ENCODE data around the gene KCNIP3.

The KCNIP3 gene

GRCh38 chr2:95291222-95291621, 5.9 kb upstream of the KCNIP3 start:
- DNase-seq (ENCODE audit: low read depth in 1 of 2, low spot score in 1 of 2) = no peak
- H3K4me3 ChIP-seq (replicated peaks; ENCODE audit: insufficient read depth, low read length) = no peak overlapping the region
- no peak overlapping the region for H3K27ac ChIP-seq (replicated peaks)
- H3K27me3 ChIP-seq (ENCODE audit: insufficient read depth, poor library complexity, severe bottlenecking) = no peaks in the 10 kb centered on the region
- TF ChIP-seq SPI1 (IDR thresholded peaks at IDR 0.05; ENCODE audit: borderline replicate concordance, low read depth) (no peak), POLR2AphosphoS5 (IDR thresholded peaks at IDR 0.05; ENCODE audit: low read depth) (no peak), REST (IDR thresholded peaks at IDR 0.05; ENCODE audit: insufficient replicate concordance, low read depth) (no peak), GABPA (IDR thresholded peaks at IDR 0.05; ENCODE audit: low read depth) (no peak)
- TF ChIP-seq, protein P1, sequence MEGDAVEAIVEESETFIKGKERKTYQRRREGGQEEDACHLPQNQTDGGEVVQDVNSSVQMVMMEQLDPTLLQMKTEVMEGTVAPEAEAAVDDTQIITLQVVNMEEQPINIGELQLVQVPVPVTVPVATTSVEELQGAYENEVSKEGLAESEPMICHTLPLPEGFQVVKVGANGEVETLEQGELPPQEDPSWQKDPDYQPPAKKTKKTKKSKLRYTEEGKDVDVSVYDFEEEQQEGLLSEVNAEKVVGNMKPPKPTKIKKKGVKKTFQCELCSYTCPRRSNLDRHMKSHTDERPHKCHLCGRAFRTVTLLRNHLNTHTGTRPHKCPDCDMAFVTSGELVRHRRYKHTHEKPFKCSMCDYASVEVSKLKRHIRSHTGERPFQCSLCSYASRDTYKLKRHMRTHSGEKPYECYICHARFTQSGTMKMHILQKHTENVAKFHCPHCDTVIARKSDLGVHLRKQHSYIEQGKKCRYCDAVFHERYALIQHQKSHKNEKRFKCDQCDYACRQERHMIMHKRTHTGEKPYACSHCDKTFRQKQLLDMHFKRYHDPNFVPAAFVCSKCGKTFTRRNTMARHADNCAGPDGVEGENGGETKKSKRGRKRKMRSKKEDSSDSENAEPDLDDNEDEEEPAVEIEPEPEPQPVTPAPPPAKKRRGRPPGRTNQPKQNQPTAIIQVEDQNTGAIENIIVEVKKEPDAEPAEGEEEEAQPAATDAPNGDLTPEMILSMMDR (IDR thresholded peaks at IDR 0.05; ENCODE audit: insufficient read depth, low read length) = no peak

- TF ChIP-seq, protein P1 (IDR thresholded peaks at IDR 0.05; ENCODE audit: insufficient read depth, low read length) = no peak
- TF ChIP-seq SPI1 (IDR thresholded peaks at IDR 0.05; ENCODE audit: borderline replicate concordance, low read depth) (no peak), POLR2AphosphoS5 (IDR thresholded peaks at IDR 0.05; ENCODE audit: low read depth) (no peak), GABPA (IDR thresholded peaks at IDR 0.05; ENCODE audit: low read depth) (no peak), REST (IDR thresholded peaks at IDR 0.05; ENCODE audit: insufficient replicate concordance, low read depth) (no peak)
- Histone ChIP-seq H3K27ac (replicated peaks) (no peak overlapping the region), H3K27me3 (ENCODE audit: insufficient read depth, poor library complexity, severe bottlenecking) (no peaks in the 10 kb centered on the region), H3K4me3 (replicated peaks; ENCODE audit: insufficient read depth, low read length) (no peak overlapping the region)
- no peak for DNase-seq (ENCODE audit: low read depth in 1 of 2, low spot score in 1 of 2)
These were observed 4.4 kb upstream of the KCNIP3 start for GRCh38 chr2:95292623-95293260.

DNA sequence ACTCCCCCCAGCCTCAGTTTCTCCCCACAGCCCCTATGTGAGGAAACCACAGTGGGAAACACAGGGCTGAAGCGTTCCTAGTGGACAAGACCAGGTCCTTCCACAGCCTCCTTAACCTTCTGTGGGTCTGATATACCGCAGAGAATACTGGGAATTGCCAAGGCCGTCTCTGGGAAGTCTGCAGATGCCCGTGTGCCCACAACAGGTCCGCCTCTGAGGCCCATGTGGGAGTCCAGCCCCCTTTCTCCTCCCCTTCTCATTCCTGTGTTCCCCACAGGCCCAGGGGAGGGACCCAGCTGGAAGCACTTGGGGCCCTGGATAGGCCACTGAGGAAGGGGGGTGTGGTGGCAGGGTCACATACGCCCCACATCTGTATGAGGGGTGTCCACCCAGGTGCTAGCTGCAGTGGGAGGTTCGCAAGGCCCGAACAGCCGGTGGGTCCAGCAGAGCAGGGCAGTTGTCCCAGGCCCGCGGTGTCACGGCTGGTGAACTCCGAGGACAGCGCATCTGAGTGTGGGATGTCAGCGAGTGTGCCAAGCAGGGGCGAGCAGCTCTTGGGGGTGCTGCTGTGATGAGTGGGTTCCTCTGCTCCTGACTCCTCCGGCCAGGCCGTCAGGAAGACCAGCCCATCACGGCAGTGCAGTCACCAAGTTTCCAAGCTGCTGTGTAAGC, 2.4 kb upstream of the KCNIP3 start:
- TF ChIP-seq REST (IDR thresholded peaks at IDR 0.05; ENCODE audit: insufficient replicate concordance, low read depth) (no peak), SPI1 (IDR thresholded peaks at IDR 0.05; ENCODE audit: borderline replicate concordance, low read depth) (no peak), GABPA (IDR thresholded peaks at IDR 0.05; ENCODE audit: low read depth) (no peak), POLR2AphosphoS5 (IDR thresholded peaks at IDR 0.05; ENCODE audit: low read depth) (no peak)
- TF ChIP-seq, protein P1 (IDR thresholded peaks at IDR 0.05; ENCODE audit: insufficient read depth, low read length) = no peak
- Histone ChIP-seq H3K27ac (replicated peaks) (no peak overlapping the region), H3K4me3 (replicated peaks; ENCODE audit: insufficient read depth, low read length) (no peak overlapping the region), H3K27me3 (ENCODE audit: insufficient read depth, poor library complexity, severe bottlenecking) (no peaks in the 10 kb centered on the region)
- no peak for DNase-seq (ENCODE audit: low read depth in 1 of 2, low spot score in 1 of 2)
